ENCODE results near the gene ZNF429.
"Not testable (repeated sequence)": the region's sequence is repeated elsewhere in the genome, so short reads cannot be mapped to it uniquely, and the experiment has no call there.

Gene ZNF429

DNA sequence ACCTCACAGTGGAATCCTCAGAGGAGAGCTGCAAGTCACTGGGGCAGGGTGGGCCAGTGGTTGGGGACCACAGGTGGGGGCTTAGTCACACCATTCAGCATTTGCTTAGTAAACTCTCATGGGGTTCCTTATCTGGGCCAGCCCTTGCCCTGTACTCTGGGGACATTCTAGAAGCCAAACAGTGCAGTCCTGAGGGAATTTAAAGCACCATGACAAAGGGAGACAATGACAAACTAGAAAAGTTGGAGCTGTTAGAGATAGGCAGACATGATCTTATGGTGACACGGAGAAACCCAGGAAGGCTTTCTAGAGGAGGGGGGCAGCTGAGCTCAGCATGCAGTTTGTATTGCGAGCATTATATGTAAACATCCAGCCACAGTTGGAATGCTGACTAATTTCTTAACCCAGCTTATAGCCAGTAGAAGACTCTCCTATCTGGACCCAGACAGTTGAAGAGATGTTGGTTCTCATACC lies 87.6 kb downstream of the ZNF429 start:
- TF ChIP-seq CTCF (IDR thresholded peaks at IDR 0.05): no peak
- Histone ChIP-seq H3K27ac (no peak overlapping the region), H3K27me3 (no peaks in the 10 kb centered on the region), H3K9me3 (no peaks in the 10 kb centered on the region), H3K4me1 (no peaks in the 10 kb centered on the region), H3K36me3 (no peaks in the 10 kb centered on the region), H3K4me3 (no peak overlapping the region)
- DNase-seq: no peak
- intact Hi-C loops (cut with DNase I; ENCODE audit: low total_unique reads): no loop called here

DNA sequence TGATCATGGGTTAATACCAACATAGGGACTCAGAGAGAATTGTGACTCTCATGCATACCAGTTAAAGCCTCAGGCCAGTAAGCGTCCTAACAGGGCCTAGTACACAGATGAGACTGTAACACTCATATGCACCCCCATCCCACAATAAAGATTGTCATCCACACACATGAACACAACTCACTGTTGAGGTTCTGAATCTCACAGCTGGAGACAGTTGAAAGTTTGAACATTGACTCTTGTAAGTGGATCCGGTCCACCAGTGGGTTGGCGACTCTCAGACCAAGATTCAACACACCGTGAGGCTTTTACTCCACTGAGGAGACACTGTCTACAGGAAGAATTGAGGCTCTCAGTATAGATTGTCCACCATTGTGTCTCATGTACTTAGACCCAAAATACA lies 88.1 kb downstream of the ZNF429 start:
- Histone ChIP-seq H3K9me3 (no peaks in the 10 kb centered on the region), H3K36me3 (no peaks in the 10 kb centered on the region), H3K4me1 (no peaks in the 10 kb centered on the region), H3K27ac (no peak overlapping the region), H3K27me3 (no peaks in the 10 kb centered on the region), H3K4me3 (no peak overlapping the region)
- intact Hi-C loops (cut with DNase I; ENCODE audit: low total_unique reads): no loop called here
- DNase-seq: no peak
- no peak for TF ChIP-seq CTCF (IDR thresholded peaks at IDR 0.05)

DNA sequence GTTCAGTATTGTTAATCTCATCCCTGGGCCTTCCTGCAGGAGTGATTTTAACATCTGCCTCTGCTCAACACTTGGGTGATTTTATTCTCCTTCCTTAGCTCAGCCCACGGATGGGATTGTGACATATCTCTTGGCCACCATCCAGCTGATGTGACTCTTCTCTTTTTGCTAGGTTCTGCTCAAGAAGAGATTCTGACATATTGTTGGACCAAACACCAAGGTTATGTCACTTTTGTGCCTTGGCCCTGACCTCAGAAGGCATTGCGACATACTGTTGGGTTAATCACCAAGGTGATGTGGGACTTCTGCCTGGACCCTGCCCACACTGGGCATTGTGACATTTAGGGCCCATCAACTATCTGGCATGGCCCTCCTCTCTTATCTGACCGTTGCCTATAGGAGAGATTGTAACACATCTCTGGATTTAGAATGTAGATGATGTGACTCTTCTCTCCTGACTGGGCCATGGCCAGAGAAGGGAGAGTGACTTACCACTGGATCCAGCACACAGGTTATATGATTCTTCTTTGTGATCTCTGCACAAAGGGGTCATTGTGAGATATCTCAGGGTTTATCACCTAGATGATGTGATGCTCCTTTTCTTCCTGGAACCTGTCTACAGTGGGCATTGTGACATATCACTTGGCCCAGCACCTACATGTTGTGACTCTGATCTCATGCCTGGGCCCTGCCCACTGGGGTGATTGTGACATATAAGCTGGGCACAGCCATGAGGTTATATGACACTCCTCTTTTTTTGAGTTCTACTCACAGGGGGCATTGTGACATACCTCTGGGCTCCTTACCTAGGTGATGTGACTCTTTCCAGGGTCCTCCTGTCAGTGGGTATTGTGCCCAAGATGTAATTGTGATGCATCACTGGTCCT lies 88.8 kb downstream of the ZNF429 start:
- DNase-seq: peak in 1 of 2 donors; percentile 32
- no peak for TF ChIP-seq CTCF (IDR thresholded peaks at IDR 0.05)
- H3K36me3 ChIP-seq: no peaks in the 10 kb centered on the region

DNA sequence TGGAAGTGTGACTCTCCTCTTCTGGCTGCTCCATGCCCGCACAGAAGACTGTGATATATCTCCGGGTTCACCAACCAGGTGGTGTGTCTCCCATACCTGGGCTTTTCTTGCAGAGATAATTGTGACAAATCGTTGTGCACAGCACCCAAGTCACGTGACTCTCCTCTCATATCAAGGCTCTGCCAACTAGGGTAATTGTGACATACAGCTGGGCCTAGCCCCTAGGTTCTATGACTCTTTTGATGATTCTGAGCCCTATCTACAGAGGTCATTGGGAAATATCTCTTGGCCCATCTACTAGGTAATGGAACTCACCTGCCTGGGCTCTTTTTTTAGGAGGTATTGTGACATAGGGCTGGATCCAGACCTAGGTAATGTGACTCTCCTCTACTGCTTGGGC lies 89.8 kb downstream of the ZNF429 start:
- intact Hi-C loops (cut with DNase I; ENCODE audit: low total_unique reads): no loop called here
- no peak for TF ChIP-seq CTCF (IDR thresholded peaks at IDR 0.05)

More for the DNA sequence above, 88.8 kb downstream of the ZNF429 start:
- Histone ChIP-seq H3K4me3 (no peak overlapping the region), H3K9me3 (no peaks in the 10 kb centered on the region), H3K4me1 (no peaks in the 10 kb centered on the region), H3K27ac (no peak overlapping the region), H3K27me3 (no peaks in the 10 kb centered on the region)
- intact Hi-C loops (cut with DNase I; ENCODE audit: low total_unique reads): no loop called here

GRCh38 chr19:21602082-21602658 lies 96.8 kb downstream of the ZNF429 start:
- Histone ChIP-seq H3K27ac (no peak overlapping the region), H3K9me3 (no peaks in the 10 kb centered on the region), H3K27me3 (no peaks in the 10 kb centered on the region), H3K4me1 (peaks cover 0 to 14% (median 8%) of the 10 kb centered on the region in 4 donors), H3K36me3 (no peaks in the 10 kb centered on the region), H3K4me3 (no peak overlapping the region)
- no peak for TF ChIP-seq CTCF (IDR thresholded peaks at IDR 0.05)
- intact Hi-C loops (cut with DNase I; ENCODE audit: low total_unique reads): no loop called here
- DNase-seq: no peak

More for the DNA sequence above, 89.8 kb downstream of the ZNF429 start:
- Histone ChIP-seq H3K4me1 (no peaks in the 10 kb centered on the region), H3K36me3 (no peaks in the 10 kb centered on the region), H3K27me3 (no peaks in the 10 kb centered on the region), H3K4me3 (no peak overlapping the region), H3K9me3 (no peaks in the 10 kb centered on the region), H3K27ac (no peak overlapping the region)
- DNase-seq: no peak

GRCh38 chr19:21602659-21603430 lies 97.4 kb downstream of the ZNF429 start:
- H3K36me3 ChIP-seq; H3K9me3 ChIP-seq; H3K4me3 ChIP-seq; H3K27me3 ChIP-seq; intact Hi-C loops (cut with DNase I; ENCODE audit: low total_unique reads); DNase-seq: not testable (repeated sequence)
- H3K4me1 ChIP-seq: peaks cover 0 to 14% (median 8%) of the 10 kb centered on the region in 4 donors
- peak overlapping the region in 1 of 2 donors; percentile 73 for H3K27ac ChIP-seq
